AG09309 (cell line): ENCODE data around the gene FYN.

Experiments used
- DNase-seq: peaks from one replicate; pipeline ENCODE4 v3.0.0-alpha.2; 2010; ENCODE audit warnings: low read depth
- H3K4me3 ChIP-seq: 2 replicates; pipeline ENCODE4 v1.5.1; 2011; ENCODE audit warnings: mild to moderate bottlenecking, low read depth, low read length, moderate library complexity; ENCODE audit not compliant: control insufficient read depth
- CTCF ChIP-seq: IDR thresholded peaks from 2 replicates; pipeline ENCODE4 v1.5.1; 2011; ENCODE audit warnings: mild to moderate bottlenecking, low read depth, low read length, inconsistent platforms; ENCODE audit not compliant: insufficient read depth, control insufficient read depth; ENCODE audit errors: missing control alignments

Gene FYN

DNA sequence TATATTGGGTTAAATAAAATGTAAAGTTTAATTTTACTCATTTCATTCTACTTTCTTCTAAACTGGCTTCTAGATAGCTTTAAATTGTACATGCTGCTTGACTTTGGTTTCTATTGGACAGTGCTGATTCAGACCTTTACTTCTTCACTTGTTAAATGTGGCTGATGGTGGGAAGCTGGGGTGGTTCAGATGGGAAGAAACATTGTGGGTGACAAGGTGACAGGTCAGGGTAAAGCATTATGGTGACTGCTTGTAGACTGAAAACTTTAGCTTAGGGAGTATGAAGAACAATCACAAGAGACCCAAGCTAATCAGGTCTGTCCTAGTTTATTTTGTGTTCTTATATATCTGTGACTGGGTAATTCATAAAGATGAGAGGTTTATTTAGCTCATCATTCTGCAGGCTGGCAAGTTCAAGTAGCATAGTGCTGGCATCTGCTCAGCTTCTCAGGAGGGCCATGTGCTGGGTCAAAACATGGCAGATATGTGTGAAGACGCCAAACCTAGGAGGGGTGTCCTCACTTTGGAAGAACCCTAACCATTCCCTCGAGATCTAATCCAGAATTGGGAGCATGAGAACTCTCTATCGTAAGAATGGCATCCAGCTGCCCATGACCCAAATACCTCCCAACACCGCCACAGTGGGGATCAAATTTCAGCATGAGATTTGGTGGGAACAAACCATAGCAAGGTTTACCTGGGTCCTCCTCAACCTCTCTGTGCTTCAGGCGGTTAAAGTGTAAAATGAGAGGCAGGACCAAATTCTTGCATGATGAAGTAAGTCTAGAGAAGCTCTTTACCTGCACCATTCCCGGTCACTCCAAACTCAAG, 102.8 kb downstream of the FYN start:
- DNase-seq = no peak
- TF ChIP-seq CTCF = no peak
- no peak overlapping the region for H3K4me3 ChIP-seq

DNA sequence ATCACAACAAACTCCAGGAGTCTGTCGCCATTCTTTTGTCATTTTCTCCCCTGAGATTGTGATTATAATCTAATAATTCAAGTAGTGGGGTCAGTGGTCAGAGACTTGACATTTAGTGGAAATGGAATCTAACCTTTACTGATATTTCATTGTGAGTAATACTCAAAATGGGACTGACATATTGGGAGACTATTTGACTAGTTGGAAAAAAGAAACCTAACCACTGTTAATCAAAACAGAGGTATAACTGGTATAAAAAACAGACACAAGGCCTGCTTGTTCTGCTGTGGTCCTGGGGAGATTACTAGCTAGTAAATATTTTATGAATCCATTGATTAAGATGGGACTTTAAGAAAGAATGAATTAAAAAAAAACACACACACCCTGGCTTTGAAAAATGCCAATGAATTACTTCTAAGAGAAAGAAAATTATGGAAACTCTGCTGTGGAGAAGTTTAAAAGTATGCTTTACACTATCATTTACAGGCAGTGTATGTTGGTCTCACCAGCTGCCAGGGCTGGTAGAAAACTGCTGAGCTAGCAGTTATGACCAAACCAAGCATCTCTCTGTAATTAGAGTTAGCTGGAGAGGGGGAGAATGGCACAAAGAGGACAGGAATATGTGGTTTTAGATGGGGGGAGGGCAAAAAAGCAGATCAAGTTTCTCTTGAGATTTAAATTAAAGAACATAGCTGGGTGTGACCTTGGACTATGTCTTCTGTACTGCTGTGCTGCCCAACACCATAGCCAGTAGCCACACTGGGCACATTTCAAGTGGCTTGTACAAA, 103.7 kb downstream of the FYN start:
- TF ChIP-seq CTCF = no peak
- no peak for DNase-seq
- no peak overlapping the region for H3K4me3 ChIP-seq

- TF ChIP-seq CTCF = no peak
- DNase-seq = no peak
- H3K4me3 ChIP-seq = no peak overlapping the region
Measured at GRCh38 chr6:111768431-111768770, 104.9 kb downstream of the FYN start.

GRCh38 chr6:111767752-111768430, 105.4 kb downstream of the FYN start:
- H3K4me3 ChIP-seq = no peak overlapping the region
- no peak for TF ChIP-seq CTCF
- no peak for DNase-seq

DNA sequence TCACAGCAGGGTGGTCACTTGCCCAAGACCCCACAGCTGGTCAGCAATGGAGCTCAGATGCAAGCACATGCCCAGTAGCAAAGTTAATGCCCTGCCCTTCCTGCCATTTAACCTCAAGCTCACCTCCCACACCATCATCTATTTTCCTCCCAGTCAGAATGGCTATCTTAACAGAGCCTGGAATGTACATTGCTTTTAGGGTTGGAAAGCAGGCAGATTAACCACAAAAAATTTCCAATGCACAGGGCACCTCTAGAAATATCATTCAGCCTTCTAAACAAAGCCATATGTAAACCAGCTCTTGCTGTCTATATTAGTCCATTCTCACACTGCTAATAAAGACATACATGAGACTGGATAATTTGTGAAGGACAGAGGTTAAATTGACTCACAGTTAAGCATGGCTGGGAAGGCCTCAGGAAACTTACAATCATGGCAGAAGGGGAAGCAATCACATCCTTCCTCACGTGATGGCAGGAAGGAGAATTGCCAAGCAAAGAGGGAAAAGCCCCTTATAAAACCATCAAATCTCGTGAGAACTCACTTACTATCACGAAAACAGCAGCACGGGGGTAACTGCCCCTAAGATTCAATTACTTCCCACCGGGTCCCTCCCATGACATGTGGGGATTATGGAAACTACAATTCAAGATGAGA, 106.9 kb downstream of the FYN start:
- DNase-seq = no peak
- H3K4me3 ChIP-seq = no peak overlapping the region
- TF ChIP-seq CTCF = no peak

GRCh38 chr6:111765763-111766162, 107.5 kb downstream of the FYN start:
- H3K4me3 ChIP-seq = no peak overlapping the region
- no peak for TF ChIP-seq CTCF
- DNase-seq = no peak
